K562 (cell line): ENCODE data around the gene KDM4F.

Source experiments
- EGR1 ChIP-seq: fragments of 450-650 bp; conservative IDR thresholded peaks from 2 replicates; pipeline ENCODE4 v1.6.1; 2017; ENCODE audit warnings: mild to moderate bottlenecking
- HDAC1 ChIP-seq, 2 experiments: fragments of 450-650 bp; IDR thresholded peaks; 2 replicates each; pipeline ENCODE4 v1.6.1; 2016 to 2017; ENCODE audit warnings: inconsistent platforms in 1 of 2, mild to moderate bottlenecking in 1 of 2, moderate library complexity in 1 of 2
- HDGF ChIP-seq: fragments of 450-650 bp; IDR thresholded peaks from 2 replicates; pipeline ENCODE4 v1.6.1; 2016
- NCOA1 ChIP-seq: fragments of 450-650 bp; IDR thresholded peaks from 2 replicates; pipeline ENCODE4 v1.6.1; 2016; ENCODE audit warnings: low read depth
- NFATC3 ChIP-seq: fragments of 450-650 bp; IDR thresholded peaks from 2 replicates; pipeline ENCODE4 v1.6.1; 2017; ENCODE audit warnings: mild to moderate bottlenecking
- POLR2A ChIP-seq: fragments of 450-650 bp; conservative IDR thresholded peaks from 2 replicates; pipeline ENCODE4 v1.6.1; 2016
- RAD21 ChIP-seq, 2 experiments: fragments of 250-450 bp in 1 of 2; fragments of 450-650 bp in 1 of 2; sonication (Bioruptor Pico) in 1 of 2; formaldehyde crosslinking in 1 of 2; IDR thresholded peaks in 1 of 2; conservative IDR thresholded peaks in 1 of 2; 2 replicates each; pipeline versions ENCODE4 v1.4.0 to v1.8.0; 2020 to 2022; ENCODE audit warnings: mild to moderate bottlenecking in 2 of 2, moderate library complexity in 1 of 2
- SETDB1 ChIP-seq: IDR thresholded peaks from one replicate; pipeline ENCODE4 v1.6.1; 2012; ENCODE audit warnings: low read length, control low read depth, inconsistent platforms
- TGIF2 ChIP-seq: sonication (generic); formaldehyde crosslinking; IDR thresholded peaks from 2 replicates; pipeline ENCODE4 v1.8.1; 2022; ENCODE audit warnings: mild to moderate bottlenecking, missing genetic modification reagents, moderate library complexity
- ZNF146 ChIP-seq: IDR thresholded peaks from one replicate; pipeline ENCODE4 v1.6.1; 2018; ENCODE audit warnings: missing compliant biosample characterization; ENCODE audit not compliant: unreplicated experiment
- ZNF23 ChIP-seq: fragments of 250-450 bp; sonication (Bioruptor Pico); IDR thresholded peaks from 2 replicates; pipeline ENCODE4 v1.4.0; 2020; ENCODE audit warnings: mild to moderate bottlenecking
- TF ChIP-seq, protein P1 (sequence below), 2 experiments: fragments of 450-650 bp; formaldehyde crosslinking in 1 of 2; IDR thresholded peaks; 2 replicates each; pipeline versions ENCODE4 v1.4.0 to v1.6.1; 2014 to 2020; ENCODE audit warnings: mild to moderate bottlenecking in 2 of 2, borderline replicate concordance in 1 of 2, low read depth in 1 of 2
- TF ChIP-seq, protein P2 (sequence below): fragments of 250-450 bp; sonication (Bioruptor Pico); IDR thresholded peaks from 2 replicates; pipeline ENCODE4 v1.5.0; 2021; ENCODE audit warnings: mild to moderate bottlenecking, borderline replicate concordance

- peak in 1 of 2 experiments; percentile 45; a peak in 2 of 4 replicates for TF ChIP-seq HDAC1 (IDR thresholded peaks at IDR 0.05)
- no peak for TF ChIP-seq SETDB1
- no peak for TF ChIP-seq HDGF
- no peak for TF ChIP-seq ZNF146 (CRISPR knock-in tag)
- peak in 1 of 2 experiments; percentile 43; a peak in 3 of 4 replicates for TF ChIP-seq RAD21 (CRISPR knock-in tag; conservative IDR thresholded peaks at IDR 0.05 in 1 of 2, IDR thresholded peaks at IDR 0.05 in 1 of 2)
- TF ChIP-seq, protein P1, sequence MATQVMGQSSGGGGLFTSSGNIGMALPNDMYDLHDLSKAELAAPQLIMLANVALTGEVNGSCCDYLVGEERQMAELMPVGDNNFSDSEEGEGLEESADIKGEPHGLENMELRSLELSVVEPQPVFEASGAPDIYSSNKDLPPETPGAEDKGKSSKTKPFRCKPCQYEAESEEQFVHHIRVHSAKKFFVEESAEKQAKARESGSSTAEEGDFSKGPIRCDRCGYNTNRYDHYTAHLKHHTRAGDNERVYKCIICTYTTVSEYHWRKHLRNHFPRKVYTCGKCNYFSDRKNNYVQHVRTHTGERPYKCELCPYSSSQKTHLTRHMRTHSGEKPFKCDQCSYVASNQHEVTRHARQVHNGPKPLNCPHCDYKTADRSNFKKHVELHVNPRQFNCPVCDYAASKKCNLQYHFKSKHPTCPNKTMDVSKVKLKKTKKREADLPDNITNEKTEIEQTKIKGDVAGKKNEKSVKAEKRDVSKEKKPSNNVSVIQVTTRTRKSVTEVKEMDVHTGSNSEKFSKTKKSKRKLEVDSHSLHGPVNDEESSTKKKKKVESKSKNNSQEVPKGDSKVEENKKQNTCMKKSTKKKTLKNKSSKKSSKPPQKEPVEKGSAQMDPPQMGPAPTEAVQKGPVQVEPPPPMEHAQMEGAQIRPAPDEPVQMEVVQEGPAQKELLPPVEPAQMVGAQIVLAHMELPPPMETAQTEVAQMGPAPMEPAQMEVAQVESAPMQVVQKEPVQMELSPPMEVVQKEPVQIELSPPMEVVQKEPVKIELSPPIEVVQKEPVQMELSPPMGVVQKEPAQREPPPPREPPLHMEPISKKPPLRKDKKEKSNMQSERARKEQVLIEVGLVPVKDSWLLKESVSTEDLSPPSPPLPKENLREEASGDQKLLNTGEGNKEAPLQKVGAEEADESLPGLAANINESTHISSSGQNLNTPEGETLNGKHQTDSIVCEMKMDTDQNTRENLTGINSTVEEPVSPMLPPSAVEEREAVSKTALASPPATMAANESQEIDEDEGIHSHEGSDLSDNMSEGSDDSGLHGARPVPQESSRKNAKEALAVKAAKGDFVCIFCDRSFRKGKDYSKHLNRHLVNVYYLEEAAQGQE (IDR thresholded peaks at IDR 0.05; ENCODE audit: borderline replicate concordance), result no peak
- TF ChIP-seq, protein P1 (CRISPR knock-in tag; IDR thresholded peaks at IDR 0.05; ENCODE audit: low read depth), result no peak
- TF ChIP-seq POLR2A, result peak; percentile 87
- no peak for TF ChIP-seq ZNF23 (CRISPR knock-in tag)
- no peak; the same call in 1 of the 2 replicates for TF ChIP-seq EGR1
- TF ChIP-seq, protein P2, sequence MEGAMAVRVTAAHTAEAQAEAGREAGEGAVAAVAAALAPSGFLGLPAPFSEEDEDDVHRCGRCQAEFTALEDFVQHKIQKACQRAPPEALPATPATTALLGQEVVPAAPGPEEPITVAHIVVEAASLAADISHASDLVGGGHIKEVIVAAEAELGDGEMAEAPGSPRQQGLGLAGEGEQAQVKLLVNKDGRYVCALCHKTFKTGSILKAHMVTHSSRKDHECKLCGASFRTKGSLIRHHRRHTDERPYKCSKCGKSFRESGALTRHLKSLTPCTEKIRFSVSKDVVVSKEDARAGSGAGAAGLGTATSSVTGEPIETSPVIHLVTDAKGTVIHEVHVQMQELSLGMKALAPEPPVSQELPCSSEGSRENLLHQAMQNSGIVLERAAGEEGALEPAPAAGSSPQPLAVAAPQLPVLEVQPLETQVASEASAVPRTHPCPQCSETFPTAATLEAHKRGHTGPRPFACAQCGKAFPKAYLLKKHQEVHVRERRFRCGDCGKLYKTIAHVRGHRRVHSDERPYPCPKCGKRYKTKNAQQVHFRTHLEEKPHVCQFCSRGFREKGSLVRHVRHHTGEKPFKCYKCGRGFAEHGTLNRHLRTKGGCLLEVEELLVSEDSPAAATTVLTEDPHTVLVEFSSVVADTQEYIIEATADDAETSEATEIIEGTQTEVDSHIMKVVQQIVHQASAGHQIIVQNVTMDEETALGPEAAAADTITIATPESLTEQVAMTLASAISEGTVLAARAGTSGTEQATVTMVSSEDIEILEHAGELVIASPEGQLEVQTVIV (CRISPR knock-in tag), result no peak
- TF ChIP-seq NCOA1, result no peak
- 0 out of 2 replicates have a peak, but pooled peaks have one; percentile 52 for TF ChIP-seq TGIF2 (CRISPR knock-in tag)
- TF ChIP-seq NFATC3, result no peak
Measured at GRCh38 chr11:95067039-95067840, 18.0 kb downstream of the KDM4F start.
